K562 (cell line): ENCODE data around the gene PPP1R12B. TPM values are rescaled to one million over a fixed set of nuclear protein-coding genes. Genes with fewer than 3 reads are reported as not detected.

Source experiments
- ATAC-seq: fragments of 200-7000 bp; cut with Tn5 transposase; 3 replicates; pipeline ENCODE4 v1.9.1; 2020; ENCODE audit warnings: moderate library complexity
- BruUV-seq: library from RNA; stranded (reverse); fragments of 400-500 nt; replicated peaks from 2 replicates; lab custom pipeline; 2021; lab: Mats Ljungman, UMichigan
- CTCF ChIA-PET: fragments of 300-600 bp; formaldehyde crosslinking; extraction: SDS; loops from one replicate; lab custom pipeline; 2021; ENCODE audit warnings: low intra/inter-chr PET ratio; lab: Yijun Ruan, JAX
- POLR2A ChIA-PET: fragments of 300-600, 350-650 bp; sonication (Branson Sonifier 250); formaldehyde crosslinking; extraction: SDS; loops from one replicate; lab custom pipeline; 2021; ENCODE audit warnings: antibody characterized with exemption, inconsistent platforms; lab: Yijun Ruan, JAX
- DNase-seq, 4 experiments: peaks; one replicate each; pipeline versions ENCODE4 v3.0.0 to v3.0.0-alpha.2; 2011 to 2018; ENCODE audit warnings: low spot score in 3 of 4, mixed read lengths in 3 of 4; ENCODE audit errors: extremely low read depth in 1 of 4
- FAIRE-seq: peaks from 2 replicates; lab custom pipeline; 2011; peaks lifted over from hg19 to GRCh38; lab: Jason Lieb, UNC
- H2AFZ ChIP-seq: 2 replicates; pipeline ENCODE4 v1.6.0; 2011; ENCODE audit warnings: low read depth, low read length, control low read depth, inconsistent platforms
- H3K27ac ChIP-seq: fragments of 200-600 bp; 3 replicates; pipeline ENCODE4 v1.8.0; 2011; ENCODE audit warnings: low read depth, mild to moderate bottlenecking, control low read depth, inconsistent platforms, low read length, moderate library complexity, mixed read lengths; ENCODE audit errors: extremely low read depth
- H3K27me3 ChIP-seq, 2 experiments: fragments of 300-600 bp in 1 of 2; 2 replicates in 1 of 2; 3 replicates in 1 of 2; pipeline versions ENCODE4 v1.6.0 to v1.8.0; 2011; ENCODE audit warnings: inconsistent platforms in 2 of 2, low read length in 2 of 2, mild to moderate bottlenecking in 1 of 2, mixed read lengths in 1 of 2, moderate library complexity in 1 of 2; ENCODE audit not compliant: control insufficient read depth in 2 of 2, insufficient read depth in 2 of 2
- H3K36me3 ChIP-seq: fragments of 300-600 bp; 3 replicates; pipeline ENCODE4 v1.8.0; 2011; ENCODE audit warnings: mild to moderate bottlenecking, low read length, inconsistent platforms; ENCODE audit not compliant: control insufficient read depth, insufficient read depth
- H3K4me1 ChIP-seq, 2 experiments: fragments of 200-600 bp in 1 of 2; replicated peaks in 1 of 2; 2 replicates in 1 of 2; 3 replicates in 1 of 2; pipeline versions ENCODE4 v1.5.1 to v1.8.0; 2011; ENCODE audit warnings: inconsistent platforms in 2 of 2, low read length in 2 of 2, mild to moderate bottlenecking in 1 of 2, mixed read lengths in 1 of 2, moderate library complexity in 1 of 2; ENCODE audit not compliant: control insufficient read depth in 2 of 2, insufficient read depth in 2 of 2
- H3K4me2 ChIP-seq: 2 replicates; pipeline ENCODE4 v1.6.1; 2011; ENCODE audit warnings: low read length, control low read depth, inconsistent platforms, mixed read lengths; ENCODE audit not compliant: insufficient read depth
- H3K4me3 ChIP-seq: fragments of 200-600 bp; sonication (generic), shearing (Covaris generic); 2 replicates; pipeline ENCODE4 v1.5.1; 2016; ENCODE audit warnings: control low read depth, inconsistent platforms
- H3K79me2 ChIP-seq: fragments of 200-600 bp; 3 replicates; pipeline ENCODE4 v1.8.0; 2011; ENCODE audit warnings: low read length, inconsistent platforms; ENCODE audit not compliant: control insufficient read depth, insufficient read depth
- H3K9ac ChIP-seq, 2 experiments: 2 replicates each; pipeline versions ENCODE4 v1.6.0 to v1.6.1; 2011; ENCODE audit warnings: low read depth in 2 of 2, low read length in 2 of 2, control low read depth in 1 of 2, inconsistent platforms in 1 of 2, mild to moderate bottlenecking in 1 of 2, mixed read lengths in 1 of 2; ENCODE audit not compliant: insufficient read depth in 1 of 2
- H3K9me1 ChIP-seq: one replicate; pipeline ENCODE4 v1.6.0; 2011; ENCODE audit warnings: inconsistent platforms, mild to moderate bottlenecking, low read length, moderate library complexity; ENCODE audit not compliant: control insufficient read depth, insufficient read depth
- H3K9me3 ChIP-seq: replicated peaks from 2 replicates; pipeline ENCODE4 v1.5.1; 2011; ENCODE audit warnings: low read depth, low read length, inconsistent platforms; ENCODE audit not compliant: control insufficient read depth, insufficient read depth
- H4K20me1 ChIP-seq: replicated peaks from 2 replicates; pipeline ENCODE4 v1.6.1; 2011; ENCODE audit warnings: low read length, inconsistent platforms, mixed read lengths; ENCODE audit not compliant: control insufficient read depth, insufficient read depth
- CBX2 ChIP-seq: fragments of 200-600 bp; sonication (generic); IDR thresholded peaks from one replicate; pipeline ENCODE4 v1.6.1; 2012; ENCODE audit warnings: mild to moderate bottlenecking, low read length, inconsistent platforms; ENCODE audit not compliant: insufficient read depth, poor library complexity, severe bottlenecking
- CREB1 ChIP-seq, 2 experiments: sonication (generic) in 1 of 2; formaldehyde crosslinking in 1 of 2; IDR thresholded peaks; 2 replicates each; pipeline versions ENCODE4 v1.6.1 to v1.8.0; 2012 to 2022; ENCODE audit warnings: inconsistent platforms in 1 of 2, mild to moderate bottlenecking in 1 of 2, missing genetic modification reagents in 1 of 2, moderate library complexity in 1 of 2
- E2F5 ChIP-seq: sonication (generic); formaldehyde crosslinking; IDR thresholded peaks from 2 replicates; pipeline ENCODE4 v1.8.0; 2022; ENCODE audit warnings: mild to moderate bottlenecking, missing genetic modification reagents
- EHMT2 ChIP-seq: fragments of 450-650 bp; IDR thresholded peaks from 2 replicates; pipeline ENCODE4 v1.6.1; 2018; ENCODE audit warnings: antibody characterized with exemption
- FIP1L1 ChIP-seq: fragments of 200-400 bp; formaldehyde crosslinking; IDR thresholded peaks from 2 replicates; pipeline ENCODE4 v1.6.1; 2018; ENCODE audit warnings: mild to moderate bottlenecking, low read depth, low read length; ENCODE audit not compliant: poor library complexity, severe bottlenecking
- HDAC3 ChIP-seq: fragments of 450-650 bp; IDR thresholded peaks from 2 replicates; pipeline ENCODE4 v1.6.1; 2018; ENCODE audit warnings: borderline replicate concordance, mild to moderate bottlenecking, moderate library complexity; ENCODE audit not compliant: partially characterized antibody
- MECOM ChIP-seq: fragments of 250-450 bp; sonication (Bioruptor Pico); IDR thresholded peaks from 2 replicates; pipeline ENCODE4 v1.8.0; 2022; ENCODE audit warnings: inconsistent platforms
- MTA2 ChIP-seq: fragments of 450-650 bp; IDR thresholded peaks from 2 replicates; pipeline ENCODE4 v1.6.1; 2016; ENCODE audit warnings: low read depth
- NCOA4 ChIP-seq: fragments of 450-650 bp; IDR thresholded peaks from 2 replicates; pipeline ENCODE4 v1.6.1; 2018; ENCODE audit warnings: mild to moderate bottlenecking; ENCODE audit not compliant: partially characterized antibody
- NCOR1 ChIP-seq: fragments of 450-650 bp; IDR thresholded peaks from 2 replicates; pipeline ENCODE4 v1.6.1; 2016; ENCODE audit warnings: mild to moderate bottlenecking, moderate library complexity
- RBM39 ChIP-seq: fragments of 200-400 bp; formaldehyde crosslinking; optimal IDR thresholded peaks from 2 replicates; pipeline ENCODE3; 2018; ENCODE audit warnings: low read depth, low read length
- STAT6 ChIP-seq: sonication (generic); formaldehyde crosslinking; IDR thresholded peaks from 2 replicates; pipeline ENCODE4 v1.8.1; 2023; ENCODE audit warnings: mild to moderate bottlenecking, missing genetic modification reagents
- SUPT5H ChIP-seq: fragments of 450-650 bp; IDR thresholded peaks from 2 replicates; pipeline ENCODE4 v1.6.1; 2016
- TAF9B ChIP-seq: fragments of 450-650 bp; IDR thresholded peaks from 2 replicates; pipeline ENCODE4 v1.6.1; 2018; ENCODE audit warnings: mild to moderate bottlenecking; ENCODE audit not compliant: partially characterized antibody
- UBTF ChIP-seq, 2 experiments: IDR thresholded peaks; 2 replicates each; pipeline ENCODE4 v1.6.1; 2012; ENCODE audit warnings: improper control_type of control experiment in 2 of 2, low read depth in 2 of 2, low read length in 2 of 2, borderline replicate concordance in 1 of 2
- YY1 ChIP-seq, 3 experiments: IDR thresholded peaks; 2 replicates each; pipeline ENCODE4 v1.6.1; 2011; ENCODE audit warnings: low read length in 2 of 3, mild to moderate bottlenecking in 2 of 3, moderate library complexity in 2 of 3, borderline replicate concordance in 1 of 3, control low read depth in 1 of 3, low read depth in 1 of 3; ENCODE audit not compliant: insufficient read depth in 3 of 3, insufficient replicate concordance in 2 of 3, control insufficient read depth in 1 of 3, insufficient read length in 1 of 3; ENCODE audit errors: extremely low read depth in 1 of 3
- ZFP30 ChIP-seq: fragments of 250-450 bp; sonication (Bioruptor Pico); IDR thresholded peaks from 2 replicates; pipeline ENCODE4 v1.8.0; 2022; ENCODE audit warnings: moderate library complexity, mild to moderate bottlenecking, inconsistent platforms, borderline replicate concordance
- WGBS: fragments of 100-300 bp; shearing (Covaris generic); methylation state at CpG from one replicate; pipeline ENCODE4 v1.1.6; 2016; ENCODE audit warnings: low coverage, mixed read lengths; ENCODE audit not compliant: insufficient coverage; ENCODE audit errors: missing lambda C conversion rate; 5-methylcytosine and 5-hydroxymethylcytosine counted together
- in situ Hi-C: fragments of 300-500 bp; cut with MboI; formaldehyde crosslinking; loops from 4 replicates; pipeline ENCODE4 v1.15.0; 2018; ENCODE audit warnings: inconsistent platforms, mixed read lengths
- intact Hi-C: fragments of 100-400 bp; cut with micrococcal nuclease; formaldehyde crosslinking; loops from 2 replicates; pipeline ENCODE4 v1.14.2; 2022
- polyA plus RNA-seq, 8 experiments: library from polyadenylated mRNA; depleted of rRNA in 4 of 8; stranded (reverse) in 5 of 8; unstranded in 3 of 8; fragments of >200 nt; fragmentation: Nextera tagmentation in 2 of 8; fragmentation: Illumina TruSeq in 1 of 8; extraction: Ambion mirVana in 2 of 8; extraction: Trizol in 1 of 8; gene quantifications; 2 replicates each; pipeline versions ENCODE4 v1.2.1 to v1.2.3, GENCODE V29; 2011 to 2014; ENCODE audit warnings: inconsistent platforms in 1 of 8, missing spikeins in 1 of 8
- total RNA-seq, 7 experiments: library from RNA; depleted of rRNA in 6 of 7; stranded (reverse); fragments of >200 nt in 6 of 7; fragmentation: Illumina TruSeq in 2 of 7; extraction: Trizol in 2 of 7; gene quantifications; 2 replicates each; pipeline versions ENCODE4 v1.2.1 to v1.2.3, GENCODE V29; 2011 to 2021; ENCODE audit warnings: low replicate concordance in 1 of 7

PPP1R12B gene
- total and polyA plus RNA-seq, 9 of the 15 experiments (the other 6 are each of a cell fraction or from before 2014, with no cell fraction given), result 0.73 to 16.9 (median 13.6) TPM

GRCh38 chr1:202310746-202311145, 37.8 kb upstream of the PPP1R12B start:
- Histone ChIP-seq H3K4me3 (no peak overlapping the region), H2AFZ (no peak overlapping the region), H3K79me2 (no peaks in the 10 kb centered on the region), H3K9ac (no peak overlapping the region; a peak in 1 of 4 replicates), H3K27me3 (peaks cover 15 to 57% of the 10 kb centered on the region in 2 experiments), H3K36me3 (no peaks in the 10 kb centered on the region), H4K20me1 (peaks cover 8% of the 10 kb centered on the region), H3K27ac (no peak overlapping the region), H3K9me1 (peaks cover under 1% of the 10 kb centered on the region), H3K4me2 (no peak overlapping the region), H3K9me3 (no peaks in the 10 kb centered on the region), H3K4me1 (no peaks in the 10 kb centered on the region)
- FAIRE-seq (no peak), ATAC-seq (no peak), DNase-seq (no peak)
- ChIA-PET POLR2A (no interaction called here), CTCF (no interaction called here)
- intact Hi-C loops, result no loop called here
- no TSS peak for BruUV-seq
- in situ Hi-C loops, result loop anchor here (25.0 kb wide), 1 partner anchor 98 kb away; no protein-coding TSS in a partner anchor
- 0% methylated on average over 3 of the region's 3 CpGs for WGBS
- TF ChIP-seq MTA2, result no peak
- no peak for TF ChIP-seq MECOM (CRISPR knock-in tag)
- no peak for TF ChIP-seq STAT6 (CRISPR knock-in tag)
- TF ChIP-seq SUPT5H, result no peak
- no peak for TF ChIP-seq CREB1 (IDR thresholded peaks at IDR 0.05)
- no peak for TF ChIP-seq CREB1 (CRISPR knock-in tag; IDR thresholded peaks at IDR 0.05)
- no peak for TF ChIP-seq NCOA4
- no peak for TF ChIP-seq RBM39
- TF ChIP-seq E2F5 (CRISPR knock-in tag), result no peak
- no peak for TF ChIP-seq FIP1L1
- no peak for TF ChIP-seq EHMT2
- no peak for TF ChIP-seq NCOR1
- TF ChIP-seq CBX2, result no peak
- TF ChIP-seq TAF9B, result no peak
- TF ChIP-seq HDAC3, result no peak
- no peak for TF ChIP-seq YY1 (IDR thresholded peaks at IDR 0.05; ENCODE audit: borderline replicate concordance in 1 of 3, control insufficient read depth in 1 of 3, extremely low read depth in 1 of 3, insufficient read depth in 3 of 3, insufficient read length in 1 of 3, insufficient replicate concordance in 2 of 3, low read depth in 1 of 3, low read length in 2 of 3)
- no peak for TF ChIP-seq ZFP30
- no peak for TF ChIP-seq UBTF (IDR thresholded peaks at IDR 0.05; ENCODE audit: borderline replicate concordance in 1 of 2, low read depth in 2 of 2, low read length in 2 of 2)
